Retinal pigment epithelial cell (primary cell): ENCODE measurements around the gene CPNE4.

Source experiments
- DNase-seq: peaks from one replicate; pipeline ENCODE4 v3.0.0-alpha.2; 2010; ENCODE audit warnings: low read depth
- H3K4me3 ChIP-seq: 2 replicates; pipeline ENCODE4 v1.5.1; 2011; ENCODE audit warnings: mild to moderate bottlenecking, low read length, control low read depth, moderate library complexity
- TF ChIP-seq, protein P1 (sequence below): conservative IDR thresholded peaks from 2 replicates; pipeline ENCODE4 v1.5.1; 2011; ENCODE audit warnings: low read depth, low read length, control low read depth, inconsistent platforms

CPNE4 gene

DNA sequence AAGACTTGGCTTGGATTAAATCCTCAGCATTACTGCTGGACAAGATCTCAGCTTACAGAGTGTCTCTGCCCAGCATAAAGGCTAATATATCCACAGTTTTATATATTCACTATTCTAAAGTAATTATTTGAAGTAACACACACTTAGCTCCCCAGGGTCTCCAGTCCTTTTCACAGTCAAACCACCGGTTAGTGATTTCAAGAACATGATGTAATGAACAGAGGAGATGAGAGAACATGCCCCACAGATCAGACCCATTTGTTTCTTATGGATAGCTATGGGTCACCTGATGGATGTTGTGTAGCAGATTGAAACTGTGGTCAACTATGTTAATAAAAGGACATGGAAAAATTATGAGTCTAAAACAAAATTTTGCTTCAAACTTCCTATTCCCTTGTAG is 487.2 kb downstream of the CPNE4 start:
- no peak overlapping the region for H3K4me3 ChIP-seq
- TF ChIP-seq, protein P1, sequence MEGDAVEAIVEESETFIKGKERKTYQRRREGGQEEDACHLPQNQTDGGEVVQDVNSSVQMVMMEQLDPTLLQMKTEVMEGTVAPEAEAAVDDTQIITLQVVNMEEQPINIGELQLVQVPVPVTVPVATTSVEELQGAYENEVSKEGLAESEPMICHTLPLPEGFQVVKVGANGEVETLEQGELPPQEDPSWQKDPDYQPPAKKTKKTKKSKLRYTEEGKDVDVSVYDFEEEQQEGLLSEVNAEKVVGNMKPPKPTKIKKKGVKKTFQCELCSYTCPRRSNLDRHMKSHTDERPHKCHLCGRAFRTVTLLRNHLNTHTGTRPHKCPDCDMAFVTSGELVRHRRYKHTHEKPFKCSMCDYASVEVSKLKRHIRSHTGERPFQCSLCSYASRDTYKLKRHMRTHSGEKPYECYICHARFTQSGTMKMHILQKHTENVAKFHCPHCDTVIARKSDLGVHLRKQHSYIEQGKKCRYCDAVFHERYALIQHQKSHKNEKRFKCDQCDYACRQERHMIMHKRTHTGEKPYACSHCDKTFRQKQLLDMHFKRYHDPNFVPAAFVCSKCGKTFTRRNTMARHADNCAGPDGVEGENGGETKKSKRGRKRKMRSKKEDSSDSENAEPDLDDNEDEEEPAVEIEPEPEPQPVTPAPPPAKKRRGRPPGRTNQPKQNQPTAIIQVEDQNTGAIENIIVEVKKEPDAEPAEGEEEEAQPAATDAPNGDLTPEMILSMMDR = no peak
- DNase-seq = no peak

GRCh38 chr3:131546441-131546840 is 488.4 kb downstream of the CPNE4 start:
- no peak overlapping the region for H3K4me3 ChIP-seq
- DNase-seq = no peak
- TF ChIP-seq, protein P1 = no peak

GRCh38 chr3:131544557-131544956 is 490.3 kb downstream of the CPNE4 start:
- DNase-seq = no peak
- H3K4me3 ChIP-seq = no peak overlapping the region
- TF ChIP-seq, protein P1 = no peak

DNA sequence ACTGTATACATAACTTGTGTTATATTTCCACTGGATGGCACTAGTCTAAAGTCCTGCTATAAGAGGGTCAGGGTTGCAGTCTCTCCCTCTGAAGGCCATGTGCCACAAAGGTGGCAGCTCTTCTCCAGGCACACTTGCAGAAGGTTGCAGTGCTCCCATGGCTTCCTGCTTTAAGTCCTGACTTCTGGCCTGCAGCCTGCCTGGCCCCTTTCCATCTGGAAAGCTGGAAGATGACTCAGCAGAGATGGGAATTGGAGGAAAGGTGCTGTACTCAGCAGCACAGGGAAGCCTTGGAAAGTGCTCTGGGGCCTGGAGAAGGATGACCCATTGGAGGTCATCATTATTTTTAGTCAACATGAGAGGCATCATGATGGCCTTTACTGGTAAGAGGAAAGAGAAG is 491.1 kb downstream of the CPNE4 start:
- no peak overlapping the region for H3K4me3 ChIP-seq
- DNase-seq = peak; percentile 47
- TF ChIP-seq, protein P1 = no peak

- TF ChIP-seq, protein P1 = no peak
- no peak for DNase-seq
Measured at GRCh38 chr3:131541288-131541687, 493.5 kb downstream of the CPNE4 start.

DNA sequence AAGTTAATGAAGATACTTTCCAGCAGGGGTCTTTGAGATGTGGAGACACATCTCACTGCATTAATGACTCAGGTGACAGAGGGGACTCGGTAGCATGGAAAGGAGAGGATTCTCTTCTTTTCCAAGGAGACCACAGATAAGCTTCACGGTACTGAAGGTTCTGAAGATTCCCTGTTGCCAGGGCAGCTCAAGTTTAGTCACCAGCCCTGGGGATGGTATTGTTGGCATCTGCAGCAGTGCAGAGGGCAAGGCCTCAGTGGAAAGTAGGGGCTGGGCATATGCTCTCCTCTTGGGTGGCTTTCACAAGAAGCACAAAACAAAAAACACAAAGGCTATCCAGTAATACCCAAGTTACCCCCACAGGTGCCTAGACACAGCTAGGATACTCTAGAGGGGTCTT is 494.0 kb downstream of the CPNE4 start:
- H3K4me3 ChIP-seq = no peak overlapping the region
- TF ChIP-seq, protein P1 = no peak
- no peak for DNase-seq

More at GRCh38 chr3:131541288-131541687, 493.5 kb downstream of the CPNE4 start:
- no peak overlapping the region for H3K4me3 ChIP-seq

- TF ChIP-seq, protein P1 = no peak
- no peak for DNase-seq
- H3K4me3 ChIP-seq = no peak overlapping the region
Measured at GRCh38 chr3:131540143-131540542, 494.7 kb downstream of the CPNE4 start.
